A673 (cell line): ENCODE data around the gene SNTG2.

Source experiments
- CTCF ChIP-seq: fragments of 300-800, 200-600 bp; sonication (generic); conservative IDR thresholded peaks from 2 replicates; pipeline ENCODE4 v1.5.1; 2017; ENCODE audit warnings: low read depth, mild to moderate bottlenecking, antibody characterized with exemption, low read length, moderate library complexity, mixed read lengths
- EZH2 ChIP-seq: fragments of 200-600 bp; sonication (generic); IDR thresholded peaks from 2 replicates; pipeline ENCODE4 v1.6.1; 2017; ENCODE audit warnings: borderline replicate concordance, low read depth, mild to moderate bottlenecking, mixed read lengths, antibody characterized with exemption, low read length; ENCODE audit not compliant: poor library complexity, severe bottlenecking

GRCh38 chr2:1353543-1353942, 402.9 kb downstream of the SNTG2 start:
- TF ChIP-seq CTCF (no peak), EZH2 (no peak)
